C4-2B (cell line): Measurements from ENCODE around the gene GAB1.
A peak's percentile ranks its signal among the peaks of the same experiment; 100 is the strongest.

Source experiments
- H3K27ac ChIP-seq: fragments of 450-650 bp; 2 replicates; pipeline ENCODE4 v1.5.1; 2017
- ZFX ChIP-seq: fragments of 450-650 bp; IDR thresholded peaks from 2 replicates; pipeline ENCODE4 v1.6.1; 2017
- TF ChIP-seq, protein P1 (sequence below): fragments of 450-650 bp; conservative IDR thresholded peaks from 2 replicates; pipeline ENCODE4 v1.5.1; 2017; ENCODE audit warnings: mild to moderate bottlenecking

GAB1 gene

DNA sequence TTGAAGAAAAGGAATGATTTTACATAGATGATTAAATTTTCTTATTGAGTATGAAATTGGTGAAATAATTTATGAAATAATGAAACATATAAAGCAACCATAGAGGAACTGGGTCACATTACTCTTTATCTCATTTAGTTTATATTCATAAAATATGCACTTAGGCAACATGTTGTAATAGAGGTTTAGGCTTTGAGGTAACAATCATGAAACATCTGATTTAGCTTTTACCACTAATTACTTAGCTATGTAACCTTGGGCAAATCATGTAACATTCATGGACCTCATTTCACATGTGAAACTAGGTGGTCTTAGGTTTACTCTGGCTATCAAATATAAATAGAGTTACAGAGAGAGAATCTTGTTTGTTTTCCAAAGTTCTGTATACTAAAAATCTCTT is 122.3 kb downstream of the GAB1 start:
- TF ChIP-seq, protein P1, sequence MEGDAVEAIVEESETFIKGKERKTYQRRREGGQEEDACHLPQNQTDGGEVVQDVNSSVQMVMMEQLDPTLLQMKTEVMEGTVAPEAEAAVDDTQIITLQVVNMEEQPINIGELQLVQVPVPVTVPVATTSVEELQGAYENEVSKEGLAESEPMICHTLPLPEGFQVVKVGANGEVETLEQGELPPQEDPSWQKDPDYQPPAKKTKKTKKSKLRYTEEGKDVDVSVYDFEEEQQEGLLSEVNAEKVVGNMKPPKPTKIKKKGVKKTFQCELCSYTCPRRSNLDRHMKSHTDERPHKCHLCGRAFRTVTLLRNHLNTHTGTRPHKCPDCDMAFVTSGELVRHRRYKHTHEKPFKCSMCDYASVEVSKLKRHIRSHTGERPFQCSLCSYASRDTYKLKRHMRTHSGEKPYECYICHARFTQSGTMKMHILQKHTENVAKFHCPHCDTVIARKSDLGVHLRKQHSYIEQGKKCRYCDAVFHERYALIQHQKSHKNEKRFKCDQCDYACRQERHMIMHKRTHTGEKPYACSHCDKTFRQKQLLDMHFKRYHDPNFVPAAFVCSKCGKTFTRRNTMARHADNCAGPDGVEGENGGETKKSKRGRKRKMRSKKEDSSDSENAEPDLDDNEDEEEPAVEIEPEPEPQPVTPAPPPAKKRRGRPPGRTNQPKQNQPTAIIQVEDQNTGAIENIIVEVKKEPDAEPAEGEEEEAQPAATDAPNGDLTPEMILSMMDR, result no peak
- TF ChIP-seq ZFX, result no peak
- no peak overlapping the region for H3K27ac ChIP-seq

DNA sequence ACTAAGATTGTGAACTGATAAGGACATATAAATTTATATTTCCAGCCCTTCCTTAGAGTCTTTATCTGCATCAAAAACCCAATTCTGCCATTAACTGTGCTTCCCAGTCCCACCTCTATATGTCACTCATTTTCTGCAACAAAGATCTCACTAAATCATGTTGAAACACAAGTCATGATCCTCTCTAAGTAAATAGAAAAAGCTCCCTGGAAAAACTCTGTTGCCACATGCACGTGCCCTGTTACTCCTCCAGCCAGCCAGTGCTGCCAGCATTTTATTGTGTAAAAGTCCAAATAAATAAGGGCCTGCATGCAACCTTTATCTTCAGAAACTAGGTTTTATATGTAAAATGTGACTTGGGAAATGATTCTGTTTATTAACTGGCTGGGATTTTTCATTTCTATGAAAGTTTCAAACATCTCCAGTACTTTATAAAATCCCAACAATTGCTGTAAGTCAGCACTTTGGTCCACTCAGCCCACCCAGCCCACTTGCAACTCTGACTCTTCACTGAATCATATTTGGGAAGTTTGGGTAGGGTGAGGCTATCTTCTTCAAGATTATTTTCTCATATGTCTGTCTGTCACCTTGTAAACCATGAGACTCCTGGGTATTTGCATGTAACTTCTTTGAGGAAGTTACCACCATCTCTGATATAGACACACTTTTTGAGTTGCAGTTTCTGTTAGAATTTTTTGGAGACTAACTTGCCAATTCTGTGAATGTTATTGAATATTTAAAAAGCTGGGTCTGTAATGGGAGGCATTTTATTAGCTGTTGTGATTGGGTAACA is 136.9 kb downstream of the GAB1 start:
- TF ChIP-seq, protein P1, result no peak
- TF ChIP-seq ZFX, result no peak
- H3K27ac ChIP-seq, result no peak overlapping the region

DNA sequence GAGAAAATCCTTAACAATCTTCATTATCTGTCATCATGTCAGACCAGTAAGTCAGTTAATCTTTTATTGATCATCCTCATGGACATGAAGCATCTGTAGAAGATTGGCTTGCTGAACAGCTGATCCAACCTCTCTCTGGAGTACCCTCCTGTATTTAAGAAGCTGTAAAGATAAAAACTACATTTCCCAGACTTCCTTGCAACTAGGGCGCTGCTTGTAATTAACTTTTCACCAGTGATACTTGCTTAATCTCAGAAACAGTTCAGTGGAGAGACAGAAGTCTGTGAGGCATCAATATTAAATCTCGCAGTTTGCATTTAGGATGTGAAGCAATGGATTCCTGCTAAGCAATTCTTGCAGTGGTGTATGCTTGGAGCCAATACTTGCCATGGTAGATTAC is 140.8 kb downstream of the GAB1 start:
- TF ChIP-seq, protein P1, result no peak
- TF ChIP-seq ZFX, result no peak
- no peak overlapping the region for H3K27ac ChIP-seq

DNA sequence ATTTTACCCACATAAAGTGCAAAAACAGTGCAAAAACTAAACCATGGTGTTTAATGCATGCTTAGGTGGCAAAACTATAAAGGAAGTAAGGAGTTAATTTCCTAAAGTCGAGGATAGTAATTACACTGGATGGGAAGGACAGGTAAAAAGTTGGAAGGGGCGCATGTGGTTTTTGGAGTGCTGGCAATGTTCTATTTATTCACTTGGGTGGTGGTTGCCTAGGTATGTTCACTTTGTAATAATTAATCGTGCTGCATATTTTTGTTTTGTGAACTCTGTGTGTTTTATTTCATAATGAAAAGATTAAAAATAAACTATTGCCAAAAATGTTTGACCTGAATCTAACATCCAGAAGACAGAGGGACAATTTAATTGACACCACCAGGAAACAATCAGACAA is 144.7 kb downstream of the GAB1 start:
- H3K27ac ChIP-seq, result no peak overlapping the region
- TF ChIP-seq, protein P1, result no peak
- no peak for TF ChIP-seq ZFX

DNA sequence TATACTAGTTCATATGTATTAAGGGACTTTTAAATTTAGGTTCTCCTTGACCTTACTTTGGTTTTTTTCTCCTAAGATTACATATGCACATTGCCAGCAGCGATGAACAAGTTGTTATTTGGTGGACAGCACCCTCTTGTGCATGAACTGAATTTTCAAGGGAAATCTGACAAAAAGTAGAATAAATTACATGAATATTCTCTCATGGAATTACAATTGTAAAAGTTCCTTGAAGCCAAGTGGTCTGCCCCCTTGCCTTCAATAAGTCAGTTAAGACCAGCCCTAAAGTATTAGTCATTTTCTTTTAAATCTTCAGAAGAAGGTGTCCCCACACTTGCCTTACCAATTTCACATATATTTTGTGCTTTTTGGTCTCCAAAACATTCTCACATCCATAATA is 146.2 kb downstream of the GAB1 start:
- TF ChIP-seq ZFX, result no peak
- TF ChIP-seq, protein P1, result peak; percentile 68
- H3K27ac ChIP-seq, result no peak overlapping the region

DNA sequence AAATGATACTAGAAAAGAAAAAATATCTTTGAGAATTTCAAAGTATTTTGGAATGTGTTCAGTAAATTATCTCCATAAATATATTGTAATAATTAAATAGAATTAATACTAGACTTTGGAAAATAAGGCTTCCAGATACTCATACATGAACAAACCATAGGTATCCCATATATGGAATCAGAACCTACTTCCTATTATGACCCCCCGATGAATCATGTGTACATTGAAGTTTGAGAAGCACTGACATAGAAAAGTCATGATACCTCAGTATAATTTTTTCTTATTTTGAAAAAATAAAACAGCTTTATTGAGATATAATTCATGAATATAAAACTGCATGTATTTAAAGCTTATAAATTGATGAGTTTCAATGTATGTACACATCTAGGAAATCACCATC is 149.6 kb downstream of the GAB1 start:
- no peak overlapping the region for H3K27ac ChIP-seq
- TF ChIP-seq, protein P1, result no peak
- TF ChIP-seq ZFX, result no peak

DNA sequence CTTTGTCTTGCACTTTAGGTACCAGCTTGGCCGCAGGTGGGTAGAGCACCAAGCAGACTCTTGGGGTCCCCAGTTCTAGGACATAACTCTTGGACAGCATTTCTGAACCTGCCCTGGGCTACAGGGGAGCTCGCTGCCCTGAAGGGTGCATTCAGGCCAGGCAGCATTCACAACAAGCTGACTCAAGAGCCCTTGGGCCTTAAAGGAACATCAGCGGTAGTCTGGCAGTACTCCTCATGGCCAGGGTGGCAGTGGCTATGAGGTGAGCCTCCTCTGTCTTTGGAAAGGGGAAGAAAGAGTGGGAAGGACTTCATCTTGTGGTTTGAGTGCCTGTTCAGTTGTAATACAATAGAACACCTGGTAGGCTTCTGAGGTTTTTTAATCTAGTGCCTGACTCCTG is 152.0 kb downstream of the GAB1 start:
- no peak overlapping the region for H3K27ac ChIP-seq
- TF ChIP-seq, protein P1, result no peak
